OCI-LY7 (cell line): ENCODE results near the gene SRGAP1.

Source experiments
- EZH2phosphoT487 ChIP-seq: fragments of 200-600 bp; sonication (generic); IDR thresholded peaks from 2 replicates; pipeline ENCODE4 v1.6.1; 2018; ENCODE audit warnings: low read depth, borderline replicate concordance, mild to moderate bottlenecking, mixed run types, antibody characterized with exemption, low read length, moderate library complexity, mixed read lengths
- TF ChIP-seq, protein P1 (sequence below): fragments of 200-600 bp; sonication (generic); conservative IDR thresholded peaks from 2 replicates; pipeline ENCODE4 v1.5.1; 2014; ENCODE audit warnings: mild to moderate bottlenecking, antibody characterized with exemption, low read length, moderate library complexity, mixed read lengths

DNA sequence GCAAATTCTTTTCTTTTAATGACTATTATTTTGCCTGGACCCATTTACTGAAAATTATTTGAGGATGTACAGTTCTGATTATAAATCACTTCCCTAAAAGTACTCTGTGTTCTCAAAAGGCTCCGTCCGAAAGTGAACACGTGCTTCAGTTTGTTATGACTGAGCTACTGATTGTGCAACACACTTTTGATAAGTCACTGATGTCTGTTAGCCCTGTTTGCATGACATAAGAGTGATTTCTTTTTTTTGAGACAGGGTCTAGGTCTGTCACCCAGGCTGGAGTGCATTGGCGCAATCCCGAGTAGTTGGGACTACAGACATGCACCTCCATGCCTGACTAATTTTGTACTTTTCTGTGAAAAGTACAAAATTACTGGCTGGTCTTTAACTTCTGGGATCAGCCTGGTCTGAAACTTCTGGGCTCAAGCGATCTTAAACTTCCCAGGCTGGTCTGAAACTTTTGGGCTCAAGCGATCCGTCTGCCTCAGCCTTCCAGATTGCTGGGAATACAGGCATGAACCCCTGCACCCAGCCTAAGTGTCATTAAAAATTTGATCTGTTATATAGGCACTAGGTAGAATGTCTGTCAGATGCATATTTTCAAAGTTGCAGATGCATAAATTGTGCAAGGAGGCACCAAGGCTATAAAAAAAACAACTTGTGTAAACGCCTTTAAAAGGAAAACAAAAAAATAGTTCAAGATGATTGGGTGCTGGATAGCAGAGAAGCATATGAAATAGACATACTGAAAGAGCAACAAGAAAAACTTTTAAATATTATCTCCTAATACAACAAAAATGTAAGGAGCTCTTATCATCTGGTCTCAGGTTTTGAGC lies 111.5 kb downstream of the SRGAP1 start:
- TF ChIP-seq, protein P1, sequence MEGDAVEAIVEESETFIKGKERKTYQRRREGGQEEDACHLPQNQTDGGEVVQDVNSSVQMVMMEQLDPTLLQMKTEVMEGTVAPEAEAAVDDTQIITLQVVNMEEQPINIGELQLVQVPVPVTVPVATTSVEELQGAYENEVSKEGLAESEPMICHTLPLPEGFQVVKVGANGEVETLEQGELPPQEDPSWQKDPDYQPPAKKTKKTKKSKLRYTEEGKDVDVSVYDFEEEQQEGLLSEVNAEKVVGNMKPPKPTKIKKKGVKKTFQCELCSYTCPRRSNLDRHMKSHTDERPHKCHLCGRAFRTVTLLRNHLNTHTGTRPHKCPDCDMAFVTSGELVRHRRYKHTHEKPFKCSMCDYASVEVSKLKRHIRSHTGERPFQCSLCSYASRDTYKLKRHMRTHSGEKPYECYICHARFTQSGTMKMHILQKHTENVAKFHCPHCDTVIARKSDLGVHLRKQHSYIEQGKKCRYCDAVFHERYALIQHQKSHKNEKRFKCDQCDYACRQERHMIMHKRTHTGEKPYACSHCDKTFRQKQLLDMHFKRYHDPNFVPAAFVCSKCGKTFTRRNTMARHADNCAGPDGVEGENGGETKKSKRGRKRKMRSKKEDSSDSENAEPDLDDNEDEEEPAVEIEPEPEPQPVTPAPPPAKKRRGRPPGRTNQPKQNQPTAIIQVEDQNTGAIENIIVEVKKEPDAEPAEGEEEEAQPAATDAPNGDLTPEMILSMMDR = no peak
- no peak for TF ChIP-seq EZH2phosphoT487
